HUDEP-2 (cell line): Measurements from ENCODE around the gene STX4.

Experiments
- DNase-seq, 76 experiments: peaks; one replicate each; lab custom pipeline; 2025; ENCODE audit not compliant: unreplicated experiment in 76 of 76; lab: John Stamatoyannopoulos, UW

Gene STX4

GRCh38 chr16:31081428-31082351 is 48.3 kb downstream of the STX4 start:
- no peak for DNase-seq

- DNase-seq = no peak
Observed at GRCh38 chr16:31082368-31083045, 49.1 kb downstream of the STX4 start.

- DNase-seq = no peak
Observed at GRCh38 chr16:31083081-31083480, 49.7 kb downstream of the STX4 start.

- DNase-seq = no peak
Observed at GRCh38 chr16:31083556-31083955, 50.2 kb downstream of the STX4 start.

GRCh38 chr16:31083981-31084380 is 50.6 kb downstream of the STX4 start:
- DNase-seq = no peak

- no peak for DNase-seq
Observed at GRCh38 chr16:31084584-31085302, 51.4 kb downstream of the STX4 start.

GRCh38 chr16:31085411-31085810 is 52.1 kb downstream of the STX4 start:
- no peak for DNase-seq

- no peak for DNase-seq
Observed at GRCh38 chr16:31085873-31086628, 52.7 kb downstream of the STX4 start.

GRCh38 chr16:31086629-31086906 is 53.2 kb downstream of the STX4 start:
- no peak for DNase-seq

GRCh38 chr16:31087481-31087880 is 54.1 kb downstream of the STX4 start:
- DNase-seq = no peak

- no peak for DNase-seq
Observed at GRCh38 chr16:31087971-31088370, 54.6 kb downstream of the STX4 start.

- no peak for DNase-seq
Observed at GRCh38 chr16:31088459-31089183, 55.3 kb downstream of the STX4 start, which contains the start of gene PRSS53. PRSS53 (minus strand) TSS chr16:31088943; CDS start chr16:31088809, 134 bp downstream.

GRCh38 chr16:31089199-31089598 is 55.8 kb downstream of the STX4 start:
- no peak for DNase-seq
